ENCODE measurements around the gene C2. TPM values are rescaled to one million over a fixed set of nuclear protein-coding genes. Genes with fewer than 3 reads are reported as not detected.

C2 gene
- total RNA-seq, 4 donors from 2014 or later: 2.7 to 4.9 (median 3.6) TPM

DNA sequence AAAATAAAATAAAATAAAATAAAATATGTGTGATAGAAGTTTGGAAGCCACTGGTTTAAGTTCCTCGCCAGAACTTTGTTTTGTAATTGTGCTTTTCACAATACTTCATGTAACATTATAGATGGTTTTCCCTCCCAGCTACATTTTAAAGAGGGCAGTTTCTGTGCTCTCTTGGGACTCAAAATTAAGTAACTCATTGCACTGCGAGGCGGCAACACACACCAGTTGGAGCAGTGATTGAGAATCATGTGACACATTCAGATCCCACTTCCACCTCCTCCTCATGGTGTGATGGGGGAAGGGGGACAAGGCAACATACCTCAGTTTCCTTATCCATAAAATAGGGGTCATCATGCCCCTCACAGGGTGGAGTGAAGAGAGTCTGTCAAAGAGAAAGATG is 7.5 kb downstream of the C2 start:
- TF ChIP-seq POLR2A (IDR thresholded peaks at IDR 0.05) (no peak), CTCF (IDR thresholded peaks at IDR 0.05 in 4 of 5, conservative IDR thresholded peaks at IDR 0.05 in 1 of 5) (no peak)
- H3K9me3 ChIP-seq: no peaks in the 10 kb centered on the region
- H3K27me3 ChIP-seq: no peaks in the 10 kb centered on the region
- no peaks in the 10 kb centered on the region for H3K4me1 ChIP-seq
- DNase-seq: no peak
- no peak overlapping the region for H3K27ac ChIP-seq
- no peak for ATAC-seq
- no peak overlapping the region for H3K4me3 ChIP-seq
- no peaks in the 10 kb centered on the region for H3K36me3 ChIP-seq
- intact Hi-C loops (cut with DNase I; ENCODE audit: low total_unique reads): no loop called here
- in situ Hi-C loops (cut with MboI; ENCODE audit: low sequenced_read_pairs in 4 of 4): no loop called here

DNA sequence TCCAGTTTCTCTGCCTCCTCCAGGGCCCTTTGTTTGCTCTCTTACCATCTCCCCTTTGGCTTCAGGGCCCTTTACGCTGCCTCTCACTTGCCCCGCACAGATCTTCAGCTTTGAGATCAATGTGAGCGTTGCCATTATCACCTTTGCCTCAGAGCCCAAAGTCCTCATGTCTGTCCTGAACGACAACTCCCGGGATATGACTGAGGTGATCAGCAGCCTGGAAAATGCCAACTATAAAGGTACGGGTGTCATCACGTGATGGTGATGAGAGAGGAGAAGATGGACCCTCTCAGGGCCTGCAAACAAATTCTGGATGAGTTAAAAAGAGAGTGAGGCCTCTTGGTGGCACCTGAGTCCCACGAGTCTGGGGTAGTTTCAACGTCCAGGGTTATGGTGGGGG is 8.3 kb downstream of the C2 start:
- Histone ChIP-seq H3K36me3 (no peaks in the 10 kb centered on the region), H3K4me1 (no peaks in the 10 kb centered on the region), H3K27me3 (no peaks in the 10 kb centered on the region), H3K27ac (no peak overlapping the region), H3K9me3 (no peaks in the 10 kb centered on the region), H3K4me3 (no peak overlapping the region)
- no peak for ATAC-seq
- in situ Hi-C loops (cut with MboI; ENCODE audit: low sequenced_read_pairs in 4 of 4): no loop called here
- no peak for DNase-seq
- intact Hi-C loops (cut with DNase I; ENCODE audit: low total_unique reads): no loop called here
- TF ChIP-seq CTCF (IDR thresholded peaks at IDR 0.05 in 4 of 5, conservative IDR thresholded peaks at IDR 0.05 in 1 of 5) (no peak), POLR2A (IDR thresholded peaks at IDR 0.05) (no peak)

DNA sequence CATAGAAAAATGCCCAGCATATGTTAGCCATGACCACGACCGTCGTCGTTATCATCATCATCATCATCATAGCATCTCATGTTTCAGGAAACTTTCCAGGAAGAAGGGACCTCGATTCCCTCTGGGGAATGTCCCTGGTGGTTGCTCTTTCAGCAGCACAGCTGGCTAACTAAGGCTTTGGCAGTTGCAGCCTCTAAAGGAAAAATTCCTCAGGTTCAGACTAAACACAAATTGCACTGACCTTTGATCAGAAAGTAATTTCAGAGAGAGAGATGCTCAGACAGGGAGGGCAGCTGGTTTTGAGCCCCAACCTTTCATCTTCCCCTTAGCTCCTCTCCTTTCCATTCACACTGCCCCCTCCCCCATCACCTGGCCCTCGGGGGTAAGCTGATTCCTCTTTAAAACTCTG is 12.7 kb downstream of the C2 start:
- in situ Hi-C loops (cut with MboI; ENCODE audit: low sequenced_read_pairs in 4 of 4) (no loop called here), intact Hi-C loops (cut with DNase I; ENCODE audit: low total_unique reads) (no loop called here)
- no peaks in the 10 kb centered on the region for H3K4me1 ChIP-seq
- no peak overlapping the region for H3K4me3 ChIP-seq
- DNase-seq: no peak
- no peak for ATAC-seq
- no peaks in the 10 kb centered on the region for H3K9me3 ChIP-seq
- no peak overlapping the region for H3K27ac ChIP-seq
- H3K27me3 ChIP-seq: peaks cover 3 to 12% (median 10%) of the 10 kb centered on the region in 3 donors
- TF ChIP-seq POLR2A (IDR thresholded peaks at IDR 0.05) (no peak), CTCF (IDR thresholded peaks at IDR 0.05 in 4 of 5, conservative IDR thresholded peaks at IDR 0.05 in 1 of 5) (no peak)
- no peaks in the 10 kb centered on the region for H3K36me3 ChIP-seq

DNA sequence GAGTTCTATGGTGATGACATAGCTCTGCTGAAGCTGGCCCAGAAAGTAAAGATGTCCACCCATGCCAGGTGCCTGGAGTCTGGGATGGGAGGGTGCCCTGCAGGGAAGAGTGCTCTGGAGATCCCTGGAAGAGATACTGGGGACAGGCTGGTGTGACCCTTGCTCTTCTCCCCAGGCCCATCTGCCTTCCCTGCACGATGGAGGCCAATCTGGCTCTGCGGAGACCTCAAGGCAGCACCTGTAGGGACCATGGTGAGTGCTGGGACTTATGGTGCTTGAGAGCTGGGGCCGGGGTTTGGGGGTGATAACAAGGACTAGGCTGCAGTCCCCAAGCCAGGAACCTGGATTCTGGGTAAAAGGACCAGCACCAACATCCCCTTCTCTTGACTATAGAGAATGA is 16.2 kb downstream of the C2 start:
- in situ Hi-C loops (cut with MboI; ENCODE audit: low sequenced_read_pairs in 4 of 4) (no loop called here), intact Hi-C loops (cut with DNase I; ENCODE audit: low total_unique reads) (no loop called here)
- no peak for ATAC-seq
- no peaks in the 10 kb centered on the region for H3K36me3 ChIP-seq
- no peak for DNase-seq
- no peaks in the 10 kb centered on the region for H3K9me3 ChIP-seq
- TF ChIP-seq POLR2A (IDR thresholded peaks at IDR 0.05) (no peak), CTCF (IDR thresholded peaks at IDR 0.05 in 4 of 5, conservative IDR thresholded peaks at IDR 0.05 in 1 of 5) (no peak)
- no peak overlapping the region for H3K4me3 ChIP-seq
- no peak overlapping the region for H3K27ac ChIP-seq
- peaks cover 3 to 12% (median 12%) of the 10 kb centered on the region in 3 donors for H3K27me3 ChIP-seq
- H3K4me1 ChIP-seq: no peaks in the 10 kb centered on the region

GRCh38 chr6:31945154-31945506 is 17.6 kb downstream of the C2 start:
- no peak for ATAC-seq
- peak overlapping the region; percentile 55 to 80 (median 74) for H3K27ac ChIP-seq
- no peaks in the 10 kb centered on the region for H3K4me1 ChIP-seq
- H3K36me3 ChIP-seq: no peaks in the 10 kb centered on the region
- TF ChIP-seq CTCF (IDR thresholded peaks at IDR 0.05 in 4 of 5, conservative IDR thresholded peaks at IDR 0.05 in 1 of 5) (no peak), POLR2A (IDR thresholded peaks at IDR 0.05) (no peak)
- peaks cover 3 to 12% (median 12%) of the 10 kb centered on the region in 3 donors for H3K27me3 ChIP-seq
- in situ Hi-C loops (cut with MboI; ENCODE audit: low sequenced_read_pairs in 4 of 4) (no loop called here), intact Hi-C loops (cut with DNase I; ENCODE audit: low total_unique reads) (no loop called here)
- no peaks in the 10 kb centered on the region for H3K9me3 ChIP-seq
- DNase-seq: no peak
- no peak overlapping the region for H3K4me3 ChIP-seq

Measured in gastrocnemius medialis (tissue), 4 donors.